Astrocyte (in vitro differentiated cells and primary cell): ENCODE results near the gene ACOT7. TPM values are rescaled to one million over a fixed set of nuclear protein-coding genes. Genes with fewer than 3 reads are reported as not detected.
"Not testable (repeated sequence)": the region's sequence is repeated elsewhere in the genome, so short reads cannot be mapped to it uniquely, and the experiment has no call there.

Source experiments
- DNase-seq: peaks from one replicate; pipeline ENCODE4 v3.0.0-alpha.2; 2010; ENCODE audit warnings: low read depth
- FAIRE-seq: peaks from 2 replicates; lab custom pipeline; 2011; peaks lifted over from hg19 to GRCh38; lab: Jason Lieb, UNC
- H2AFZ ChIP-seq: 2 replicates; pipeline ENCODE4 v1.6.0; 2012; ENCODE audit warnings: low read depth, low read length, inconsistent platforms
- H3K27ac ChIP-seq: 2 replicates; pipeline ENCODE4 v1.5.1; 2011; ENCODE audit warnings: low read depth, low read length, inconsistent platforms
- H3K27me3 ChIP-seq: 2 replicates; pipeline ENCODE4 v1.6.0; 2011; ENCODE audit warnings: low read length, inconsistent platforms; ENCODE audit not compliant: insufficient read depth
- H3K36me3 ChIP-seq: 2 replicates; pipeline ENCODE4 v1.5.1; 2011; ENCODE audit warnings: low read length, inconsistent platforms; ENCODE audit not compliant: insufficient read depth
- H3K4me1 ChIP-seq: 2 replicates; pipeline ENCODE4 v1.5.1; 2011; ENCODE audit warnings: low read length, inconsistent platforms; ENCODE audit not compliant: insufficient read depth
- H3K4me2 ChIP-seq: 2 replicates; pipeline ENCODE4 v1.6.0; 2012; ENCODE audit warnings: low read length, inconsistent platforms
- H3K4me3 ChIP-seq: 2 replicates; pipeline ENCODE4 v1.5.1; 2011; ENCODE audit warnings: low read depth, mild to moderate bottlenecking, low read length, inconsistent platforms; ENCODE audit not compliant: insufficient read depth
- H3K79me2 ChIP-seq: 2 replicates; pipeline ENCODE4 v1.6.0; 2012; ENCODE audit warnings: mild to moderate bottlenecking, low read length, inconsistent platforms; ENCODE audit not compliant: insufficient read depth
- H3K9ac ChIP-seq: 2 replicates; pipeline ENCODE4 v1.6.0; 2012; ENCODE audit warnings: mild to moderate bottlenecking, low read length, inconsistent platforms
- H3K9me3 ChIP-seq: 2 replicates; pipeline ENCODE4 v1.5.1; 2012; ENCODE audit warnings: low read depth, mild to moderate bottlenecking, low read length, inconsistent platforms; ENCODE audit not compliant: insufficient read depth
- H4K20me1 ChIP-seq: 2 replicates; pipeline ENCODE4 v1.6.0; 2012; ENCODE audit warnings: low read length, inconsistent platforms; ENCODE audit not compliant: insufficient read depth
- H3K27ac Mint-ChIP-seq: one replicate; pipeline ENCODE4 v1.8.0; 2021; ENCODE audit warnings: mild to moderate bottlenecking, mixed read lengths; ENCODE audit not compliant: unreplicated experiment
- H3K27me3 Mint-ChIP-seq: one replicate; pipeline ENCODE4 v1.8.0; 2021; ENCODE audit warnings: low read depth, mixed read lengths; ENCODE audit not compliant: unreplicated experiment
- H3K36me3 Mint-ChIP-seq: one replicate; pipeline ENCODE4 v1.8.0; 2021; ENCODE audit warnings: low read depth, mixed read lengths; ENCODE audit not compliant: unreplicated experiment
- H3K4me1 Mint-ChIP-seq: one replicate; pipeline ENCODE4 v1.8.0; 2021; ENCODE audit warnings: low read depth, mixed read lengths; ENCODE audit not compliant: unreplicated experiment
- H3K4me3 Mint-ChIP-seq: one replicate; pipeline ENCODE4 v1.8.0; 2021; ENCODE audit warnings: mild to moderate bottlenecking, moderate library complexity, mixed read lengths; ENCODE audit not compliant: unreplicated experiment
- H3K9me3 Mint-ChIP-seq: one replicate; pipeline ENCODE4 v1.8.0; 2021; ENCODE audit warnings: mild to moderate bottlenecking, mixed read lengths; ENCODE audit not compliant: unreplicated experiment
- EZH2 ChIP-seq: IDR thresholded peaks from 2 replicates; pipeline ENCODE4 v1.6.1; 2012; ENCODE audit warnings: mild to moderate bottlenecking, low read length, inconsistent platforms; ENCODE audit not compliant: insufficient read depth
- total RNA-seq: library from RNA; stranded (reverse); gene quantifications from 2 replicates; pipeline ENCODE4 v1.2.1, GENCODE V29; 2021
- TF ChIP-seq, protein P1 (sequence below): IDR thresholded peaks from 2 replicates; pipeline ENCODE4 v1.5.1; 2011; ENCODE audit warnings: low read depth, mild to moderate bottlenecking, inconsistent platforms, low read length, moderate library complexity; ENCODE audit not compliant: insufficient read depth

Gene ACOT7
- total RNA-seq, 1 donor from 2014 or later, result 91.1 TPM

- H3K27me3 ChIP-seq, result peaks cover 29% of the 10 kb centered on the region
- peaks cover 59% of the 10 kb centered on the region for H3K27me3 Mint-ChIP-seq
- not testable (repeated sequence) for H4K20me1 ChIP-seq, H3K4me3 ChIP-seq, H3K4me3 Mint-ChIP-seq, H3K9ac ChIP-seq, H3K9me3 Mint-ChIP-seq, H3K4me2 ChIP-seq, H3K79me2 ChIP-seq, H3K4me1 Mint-ChIP-seq, H3K9me3 ChIP-seq, H3K36me3 Mint-ChIP-seq, H2AFZ ChIP-seq, FAIRE-seq, H3K27ac ChIP-seq, H3K4me1 ChIP-seq, H3K36me3 ChIP-seq, DNase-seq, H3K27ac Mint-ChIP-seq
Observed at GRCh38 chr1:6429660-6430411, 36.3 kb upstream of the ACOT7 start.

DNA sequence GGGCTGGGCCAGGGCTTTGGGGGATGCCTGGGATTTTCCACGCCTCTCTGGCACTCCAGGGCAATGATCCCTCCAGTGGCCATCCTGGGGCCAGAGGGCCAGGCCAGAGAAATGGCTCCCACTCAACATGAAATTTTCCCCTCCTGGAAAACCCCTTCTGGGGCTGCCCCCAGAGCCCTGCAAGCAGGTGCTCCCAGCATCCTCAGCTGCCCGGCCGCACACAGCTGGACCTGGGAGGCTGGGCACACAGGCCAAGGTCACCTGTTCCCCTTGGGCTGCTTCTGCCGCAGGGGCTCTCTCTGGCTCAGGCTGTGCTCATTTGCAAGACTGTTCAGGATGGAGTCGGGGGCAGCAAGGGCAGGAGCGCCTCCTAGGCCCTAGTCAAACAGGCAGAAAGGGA lies 34.9 kb upstream of the ACOT7 start:
- not testable (repeated sequence) for H4K20me1 ChIP-seq, H3K27ac Mint-ChIP-seq, H3K4me3 Mint-ChIP-seq, H3K9me3 Mint-ChIP-seq, H3K36me3 Mint-ChIP-seq, H3K4me3 ChIP-seq, H3K9me3 ChIP-seq, H3K4me2 ChIP-seq, FAIRE-seq, H3K79me2 ChIP-seq, DNase-seq, H3K27ac ChIP-seq, H3K36me3 ChIP-seq, H3K4me1 ChIP-seq, H3K9ac ChIP-seq, H3K4me1 Mint-ChIP-seq, H2AFZ ChIP-seq
- peaks cover 40% of the 10 kb centered on the region for H3K27me3 ChIP-seq
- peaks cover 53% of the 10 kb centered on the region for H3K27me3 Mint-ChIP-seq

- no peak overlapping the region for H2AFZ ChIP-seq
- no peaks in the 10 kb centered on the region for H3K9me3 Mint-ChIP-seq
- no peaks in the 10 kb centered on the region for H3K79me2 ChIP-seq
- H3K27me3 Mint-ChIP-seq, result peaks cover 53% of the 10 kb centered on the region
- peaks cover 14% of the 10 kb centered on the region for H3K4me1 ChIP-seq
- no peaks in the 10 kb centered on the region for H4K20me1 ChIP-seq
- no peak overlapping the region for H3K4me2 ChIP-seq
- H3K4me3 Mint-ChIP-seq, result no peak overlapping the region
- no peak overlapping the region for H3K27ac ChIP-seq
- H3K36me3 Mint-ChIP-seq, result no peaks in the 10 kb centered on the region
- TF ChIP-seq EZH2, result peak; percentile 6
- TF ChIP-seq, protein P1, sequence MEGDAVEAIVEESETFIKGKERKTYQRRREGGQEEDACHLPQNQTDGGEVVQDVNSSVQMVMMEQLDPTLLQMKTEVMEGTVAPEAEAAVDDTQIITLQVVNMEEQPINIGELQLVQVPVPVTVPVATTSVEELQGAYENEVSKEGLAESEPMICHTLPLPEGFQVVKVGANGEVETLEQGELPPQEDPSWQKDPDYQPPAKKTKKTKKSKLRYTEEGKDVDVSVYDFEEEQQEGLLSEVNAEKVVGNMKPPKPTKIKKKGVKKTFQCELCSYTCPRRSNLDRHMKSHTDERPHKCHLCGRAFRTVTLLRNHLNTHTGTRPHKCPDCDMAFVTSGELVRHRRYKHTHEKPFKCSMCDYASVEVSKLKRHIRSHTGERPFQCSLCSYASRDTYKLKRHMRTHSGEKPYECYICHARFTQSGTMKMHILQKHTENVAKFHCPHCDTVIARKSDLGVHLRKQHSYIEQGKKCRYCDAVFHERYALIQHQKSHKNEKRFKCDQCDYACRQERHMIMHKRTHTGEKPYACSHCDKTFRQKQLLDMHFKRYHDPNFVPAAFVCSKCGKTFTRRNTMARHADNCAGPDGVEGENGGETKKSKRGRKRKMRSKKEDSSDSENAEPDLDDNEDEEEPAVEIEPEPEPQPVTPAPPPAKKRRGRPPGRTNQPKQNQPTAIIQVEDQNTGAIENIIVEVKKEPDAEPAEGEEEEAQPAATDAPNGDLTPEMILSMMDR, result no peak
- DNase-seq, result no peak
- H3K36me3 ChIP-seq, result no peaks in the 10 kb centered on the region
- peaks cover 5% of the 10 kb centered on the region for H3K4me1 Mint-ChIP-seq
- peaks cover 43% of the 10 kb centered on the region for H3K27me3 ChIP-seq
- H3K9ac ChIP-seq, result no peak overlapping the region
- no peaks in the 10 kb centered on the region for H3K9me3 ChIP-seq
- H3K4me3 ChIP-seq, result no peak overlapping the region
- no peak for FAIRE-seq
- H3K27ac Mint-ChIP-seq, result no peak overlapping the region
Observed at GRCh38 chr1:6427441-6428390, 34.1 kb upstream of the ACOT7 start.
